Limb (tissue), 2 donors: ENCODE measurements around the gene C19orf73.
"Not testable (repeated sequence)": the region's sequence is repeated elsewhere in the genome, so short reads cannot be mapped to it uniquely, and the experiment has no call there.

Experiments
- DNase-seq, 2 donors: peaks; one replicate each; pipeline ENCODE4 v3.0.0-alpha.2; 2016; ENCODE audit errors: extremely low spot score in 2 of 2

Gene C19orf73

DNA sequence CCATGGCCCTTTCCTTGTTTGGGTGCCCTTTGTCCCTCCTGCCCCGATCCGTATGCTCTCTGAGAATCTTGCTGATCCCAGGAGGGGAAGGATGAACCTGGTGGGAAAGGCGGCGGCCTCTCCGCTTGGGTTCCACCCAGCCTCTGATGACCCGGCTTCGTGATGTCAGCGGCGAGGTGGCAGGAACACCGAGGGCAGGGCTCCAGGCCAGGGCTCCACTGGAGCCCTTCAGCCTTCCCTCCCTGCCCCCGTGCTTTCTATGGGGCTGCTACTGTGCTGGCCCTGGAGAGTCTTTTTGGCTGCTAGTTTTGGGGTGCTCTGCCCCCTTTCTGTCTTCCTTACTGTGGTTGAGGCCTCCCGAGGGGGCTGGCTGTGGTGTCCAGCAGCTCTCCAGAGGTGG is 16.6 kb downstream of the C19orf73 start:
- no peak for DNase-seq

DNA sequence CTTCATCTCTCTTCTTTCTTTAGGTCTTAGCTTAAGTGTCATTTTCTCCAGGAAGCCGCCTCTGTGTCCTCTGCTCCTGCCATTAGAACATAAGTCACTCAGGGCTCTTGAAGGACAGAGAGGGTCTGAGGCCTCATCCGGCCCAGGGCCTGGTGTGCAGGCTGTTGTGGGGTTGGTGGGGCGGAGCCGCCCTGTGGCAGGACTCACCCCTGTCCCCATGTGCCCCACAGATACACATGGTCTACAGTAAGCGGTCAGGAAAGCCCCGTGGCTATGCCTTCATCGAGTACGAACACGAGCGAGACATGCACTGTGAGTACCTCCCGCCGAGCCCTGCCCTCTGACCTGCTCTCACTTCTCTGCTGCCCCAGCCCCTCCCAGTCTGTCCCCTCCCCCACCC is 17.8 kb downstream of the C19orf73 start:
- DNase-seq = no peak

DNA sequence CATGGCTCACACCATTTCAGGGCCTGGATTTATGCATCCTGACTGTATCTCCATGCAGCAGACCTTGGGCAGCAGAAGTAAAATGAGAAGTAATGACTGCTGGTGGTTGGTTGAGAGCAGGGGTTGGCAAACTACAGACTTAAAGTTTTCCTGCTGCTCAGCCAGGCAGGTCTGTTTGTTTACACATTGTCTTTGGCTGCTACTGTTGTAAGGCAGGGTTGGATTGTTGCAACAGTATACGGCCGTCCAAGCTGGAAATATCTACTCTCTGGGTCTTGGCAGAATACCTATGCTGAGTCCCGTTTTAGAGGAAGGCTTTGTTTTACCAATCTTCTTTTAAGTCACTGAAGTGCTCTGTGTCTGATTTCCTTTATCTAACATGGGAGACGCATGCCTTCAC is 20.1 kb downstream of the C19orf73 start:
- DNase-seq = no peak

DNA sequence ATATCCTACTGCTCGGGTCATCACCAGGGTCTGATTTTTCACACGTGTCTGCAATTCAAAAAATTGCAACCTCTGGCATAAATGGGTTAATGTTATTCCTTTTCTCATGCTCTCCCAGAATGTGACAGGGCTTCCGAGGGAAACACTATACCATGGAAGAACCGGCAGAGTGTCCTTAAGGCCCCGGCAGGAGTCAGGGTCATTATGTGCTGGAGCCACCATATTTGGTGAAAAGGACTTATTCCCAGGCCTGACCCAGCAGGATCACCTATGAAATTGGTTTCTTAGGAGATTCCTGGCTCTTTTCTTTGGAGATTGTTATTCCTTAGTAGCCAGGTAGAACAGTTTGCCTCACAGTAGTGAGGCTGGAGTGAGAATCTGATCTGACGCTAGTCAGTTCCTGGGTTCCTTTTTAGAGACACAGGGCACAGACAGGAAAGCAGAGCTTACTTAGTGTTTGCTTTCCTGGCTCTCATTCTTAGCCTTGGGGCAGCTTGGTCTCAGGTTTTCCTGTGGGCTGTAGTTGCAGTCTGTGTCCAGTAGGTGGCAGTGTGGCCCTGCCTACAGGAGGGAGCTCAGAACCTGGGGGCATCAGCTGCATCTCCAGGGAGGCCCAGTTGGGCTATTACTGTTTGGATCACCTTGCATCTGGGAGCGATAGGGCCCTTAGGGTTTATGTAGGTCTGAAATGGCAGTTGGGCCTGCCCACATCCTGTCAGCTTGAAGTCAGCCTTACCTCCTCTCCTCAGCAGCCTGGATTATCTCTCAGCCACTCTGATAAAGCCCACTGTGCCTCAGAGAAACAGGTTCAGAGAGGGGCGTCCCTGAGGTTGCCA is 21.3 kb downstream of the C19orf73 start:
- DNase-seq = peak; percentile 70 to 80

DNA sequence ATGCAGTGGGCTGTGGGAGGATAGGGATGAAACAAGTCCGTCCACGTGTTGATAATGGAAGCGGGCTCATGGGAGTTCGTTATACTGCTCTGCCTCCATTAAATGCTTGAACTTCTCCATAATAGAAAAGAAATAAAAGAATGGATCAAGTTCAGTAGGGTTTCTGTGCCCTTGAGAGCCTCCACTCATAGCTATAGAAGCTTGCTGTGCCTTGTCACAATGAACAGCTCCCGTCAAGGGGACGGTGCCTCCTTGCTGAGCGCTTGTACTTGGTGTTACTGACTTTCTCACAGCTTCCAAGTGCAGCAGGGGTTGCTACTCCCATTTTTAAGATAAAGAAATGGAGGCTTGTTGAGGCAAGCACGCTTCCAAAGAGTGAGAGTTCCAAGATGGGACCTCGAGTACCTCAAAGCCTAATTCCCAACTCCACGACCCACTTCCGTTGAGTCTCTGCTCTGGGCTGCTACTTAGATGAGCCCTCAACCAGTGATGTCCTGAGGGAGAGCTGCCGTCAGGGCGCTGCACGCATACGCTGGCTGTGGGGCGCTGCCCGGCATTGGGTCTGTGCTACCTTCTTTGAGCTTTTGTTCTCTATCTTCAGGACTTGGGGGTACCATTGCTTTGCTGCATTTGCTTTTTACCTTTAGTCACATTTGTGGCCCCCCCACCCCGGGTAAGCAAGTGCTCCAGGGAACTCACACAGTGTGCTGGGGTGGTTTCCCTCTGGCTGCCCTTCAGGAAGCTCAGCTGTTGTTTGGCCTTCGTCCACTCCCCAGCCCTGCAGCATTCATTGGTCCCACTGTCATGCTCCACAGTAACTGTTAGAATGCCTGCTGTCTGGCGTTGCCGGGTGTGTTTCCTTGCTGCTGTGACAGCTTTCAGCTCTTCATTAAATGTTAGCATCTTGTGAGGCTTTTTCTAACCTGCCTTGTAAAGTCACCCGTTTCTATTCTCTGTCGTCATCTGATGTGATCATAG is 24.1 kb downstream of the C19orf73 start:
- no peak for DNase-seq

DNA sequence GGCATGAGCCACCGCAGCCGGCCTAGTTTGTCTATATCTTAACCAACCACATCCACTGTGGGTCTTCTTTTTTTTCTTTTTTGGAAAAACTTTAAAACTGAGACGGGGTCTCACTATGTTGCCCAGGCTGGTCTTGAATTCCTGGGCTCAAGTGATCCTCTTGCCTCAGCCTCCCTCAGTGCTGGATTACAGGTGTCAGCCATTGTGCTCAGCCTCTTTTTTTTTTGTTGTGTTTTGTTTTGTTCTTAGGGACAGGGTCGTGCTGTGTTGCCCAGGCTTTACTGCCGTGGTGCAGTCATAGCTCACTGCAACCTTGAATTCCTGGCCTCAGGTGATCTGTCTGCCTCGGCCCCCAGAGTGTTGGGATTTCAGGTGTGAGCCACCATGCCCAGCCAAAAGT is 26.3 kb downstream of the C19orf73 start:
- DNase-seq = no peak

DNA sequence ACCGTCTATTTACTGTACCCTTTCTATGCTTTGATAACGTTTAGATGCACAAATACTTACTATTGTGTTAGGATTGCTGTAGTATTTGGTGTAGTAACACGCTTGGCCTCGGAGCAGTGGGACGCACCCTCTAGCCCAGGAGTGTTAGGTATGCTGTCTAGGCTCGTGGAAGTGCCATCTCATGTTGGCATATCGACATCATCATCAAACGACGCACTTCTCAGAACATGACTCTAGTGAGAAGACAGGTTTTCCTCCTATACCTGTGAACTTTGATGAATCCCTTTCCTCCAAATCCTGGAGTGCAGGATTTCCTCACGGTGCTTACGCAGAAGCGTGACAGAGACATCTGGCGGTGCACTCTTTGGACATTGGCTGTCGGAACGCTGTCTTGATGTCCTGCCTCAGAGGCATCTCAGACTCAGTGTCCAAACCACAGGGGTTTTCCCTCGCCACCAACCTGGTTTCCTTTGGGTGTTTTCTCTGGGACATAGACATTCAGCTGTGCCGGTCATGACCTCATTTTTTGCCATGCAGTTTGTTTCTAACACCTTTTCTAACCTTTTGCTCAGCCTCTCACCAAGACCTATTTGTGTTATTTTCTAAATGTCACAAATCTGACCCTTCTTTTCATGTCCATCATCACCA is 27.4 kb downstream of the C19orf73 start:
- no peak for DNase-seq

DNA sequence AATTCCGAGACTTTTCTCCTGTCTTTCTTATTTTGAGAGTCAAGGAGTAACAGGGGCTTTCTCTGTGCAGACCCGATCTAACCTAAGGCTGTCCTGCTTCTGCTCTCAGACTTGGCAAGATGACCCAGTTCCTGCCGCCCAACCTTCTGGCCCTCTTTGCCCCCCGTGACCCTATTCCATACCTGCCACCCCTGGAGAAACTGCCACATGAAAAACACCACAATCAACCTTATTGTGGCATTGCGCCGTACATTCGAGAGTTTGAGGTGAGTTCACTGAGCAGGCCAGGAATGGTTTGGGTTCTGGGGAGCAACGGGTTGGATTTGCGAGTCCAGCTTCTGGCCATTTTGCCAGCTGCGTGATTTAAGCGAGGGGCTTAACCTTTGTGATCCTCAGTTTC is 32.6 kb downstream of the C19orf73 start:
- DNase-seq = no peak

DNA sequence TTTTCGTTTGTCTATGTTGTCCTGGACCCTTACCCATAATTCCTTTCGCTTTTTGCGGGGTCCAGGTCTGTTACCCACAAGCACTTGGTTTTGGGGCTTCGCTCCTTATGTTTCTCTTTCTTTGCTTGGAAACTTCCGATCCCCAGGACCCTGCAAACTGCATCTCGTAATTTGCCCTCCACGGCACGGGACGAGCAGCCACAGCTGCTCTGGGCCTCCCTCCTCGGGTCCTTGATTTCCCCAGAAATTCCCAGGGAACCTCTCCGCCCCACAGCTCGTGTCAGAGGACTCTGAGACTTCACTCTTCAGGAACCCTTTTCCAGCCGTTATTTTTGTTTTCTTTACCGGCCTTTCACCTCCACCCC is 33.1 kb downstream of the C19orf73 start:
- DNase-seq = no peak

DNA sequence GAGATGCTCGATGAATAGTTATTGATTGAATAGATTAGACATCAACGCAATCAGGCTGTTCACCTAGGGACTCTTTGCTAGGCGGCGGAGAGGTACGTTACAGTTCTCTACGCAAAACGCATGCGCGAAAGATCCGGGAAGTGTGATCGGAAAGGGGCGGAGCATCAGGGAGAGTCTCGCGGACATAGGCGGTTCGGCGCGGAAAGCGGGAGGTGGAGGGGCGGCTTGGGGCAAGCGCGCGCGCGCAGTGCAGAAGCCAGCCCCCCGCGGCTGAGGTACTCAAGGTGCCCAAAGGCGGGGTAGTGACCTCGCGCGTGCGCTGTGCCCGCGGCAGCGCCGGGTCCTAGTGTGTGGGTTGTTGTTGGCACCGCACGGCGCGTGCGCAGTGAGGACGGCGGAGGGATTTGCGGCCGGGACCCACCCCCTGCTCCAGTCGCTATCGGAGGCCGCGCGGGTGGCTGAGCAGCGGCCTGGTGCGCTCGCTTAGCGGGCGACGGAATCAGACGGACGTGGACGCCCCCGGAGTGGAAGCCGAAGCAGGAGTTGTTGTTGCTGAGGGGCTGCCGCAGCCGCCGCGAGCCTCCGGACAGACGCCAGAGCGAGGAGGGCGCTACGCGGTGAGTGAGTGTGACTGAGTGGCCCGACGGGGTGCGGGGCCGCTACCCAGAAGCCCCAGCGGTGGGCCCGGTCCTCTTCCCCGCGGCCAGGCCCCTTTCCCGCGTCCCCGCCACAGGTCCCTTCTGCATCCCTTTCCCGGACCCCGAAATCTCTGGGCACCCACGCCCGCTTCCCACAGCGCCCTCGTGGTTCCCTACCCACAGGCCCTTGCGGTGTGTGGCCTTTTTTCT is 33.7 kb downstream of the C19orf73 start, which contains the start of gene SNRNP70:
SNRNP70 (plus strand) TSS at position 432 of the 848 bp plus-strand sequence. CDS start 964 bp downstream, outside the sequence.
- DNase-seq = peak; percentile 100

DNA sequence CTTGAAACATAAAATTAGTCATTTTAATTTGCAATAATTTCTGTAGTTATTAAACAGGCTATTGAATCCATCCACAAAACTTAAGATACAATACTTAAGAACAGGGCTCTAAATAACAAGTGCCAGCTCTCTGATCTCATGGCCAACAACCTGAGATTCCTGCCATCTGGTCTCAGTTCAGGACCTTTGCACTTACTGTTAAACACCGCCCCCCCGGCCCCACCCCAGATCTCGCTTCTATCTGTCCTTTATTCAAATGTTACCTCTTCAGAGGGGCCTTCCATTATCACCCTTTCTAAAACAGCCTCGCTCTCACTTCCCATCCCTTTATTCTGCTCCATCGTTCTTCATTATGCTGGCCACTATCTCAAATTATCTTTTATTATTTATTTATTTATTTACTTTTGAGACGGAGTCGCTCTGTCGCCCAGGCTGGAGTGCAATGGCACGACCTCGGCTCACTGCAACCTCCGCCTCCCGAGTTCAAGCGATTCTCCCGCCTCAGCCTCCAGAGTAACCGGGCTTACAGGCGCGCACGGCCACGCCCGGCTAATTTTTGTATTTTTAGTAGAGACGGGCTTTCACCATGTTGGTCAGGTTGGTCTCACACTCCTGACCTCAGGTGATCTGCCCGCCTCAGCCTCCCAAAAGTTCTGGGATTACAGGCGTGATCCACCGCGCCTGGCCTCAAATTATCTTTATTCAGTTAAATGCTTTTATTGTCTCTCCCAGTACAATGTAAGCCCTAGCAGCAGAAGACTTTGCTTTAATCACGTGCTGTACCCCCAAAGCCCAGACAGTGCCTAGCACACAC is 34.5 kb downstream of the C19orf73 start:
- no peak for DNase-seq

DNA sequence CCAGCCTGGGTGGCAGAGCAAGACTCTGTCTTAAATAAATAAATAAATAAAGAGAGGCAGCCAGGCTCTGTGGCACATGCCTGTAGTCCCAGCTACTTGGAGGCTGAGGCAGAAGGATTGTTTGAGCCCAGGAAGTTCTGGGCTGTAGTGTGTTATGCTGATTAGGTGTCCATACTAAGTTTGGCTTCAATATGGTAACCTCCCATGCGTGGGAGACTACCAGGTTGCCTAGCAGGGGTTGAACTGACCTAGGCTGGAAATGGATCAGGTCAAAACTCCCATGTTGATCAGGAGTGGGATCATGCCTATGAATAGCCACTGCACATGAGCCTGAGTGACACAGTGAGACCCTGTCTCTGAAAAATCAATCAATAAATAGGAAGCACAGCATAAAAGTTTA is 37.7 kb downstream of the C19orf73 start:
- no peak for DNase-seq

DNA sequence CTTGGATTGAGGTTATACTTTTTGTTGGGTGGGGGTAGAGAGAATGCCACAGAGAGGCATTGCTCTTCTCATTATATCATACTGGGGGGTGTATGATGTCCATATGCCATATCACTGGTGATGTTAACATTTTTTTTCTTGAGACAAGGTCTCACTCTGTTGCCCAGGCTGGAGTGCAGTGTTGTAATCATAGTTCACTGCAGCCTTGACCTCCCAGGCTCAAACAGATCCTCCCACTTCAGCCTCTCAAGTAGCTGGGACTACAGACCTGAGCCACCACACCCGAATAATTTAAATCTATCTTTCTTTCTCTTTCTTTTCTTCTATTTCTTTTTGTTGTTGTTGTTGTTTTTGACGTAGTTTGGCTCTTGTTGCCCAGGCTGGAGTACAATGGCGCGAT is 38.6 kb downstream of the C19orf73 start:
- DNase-seq = no peak

DNA sequence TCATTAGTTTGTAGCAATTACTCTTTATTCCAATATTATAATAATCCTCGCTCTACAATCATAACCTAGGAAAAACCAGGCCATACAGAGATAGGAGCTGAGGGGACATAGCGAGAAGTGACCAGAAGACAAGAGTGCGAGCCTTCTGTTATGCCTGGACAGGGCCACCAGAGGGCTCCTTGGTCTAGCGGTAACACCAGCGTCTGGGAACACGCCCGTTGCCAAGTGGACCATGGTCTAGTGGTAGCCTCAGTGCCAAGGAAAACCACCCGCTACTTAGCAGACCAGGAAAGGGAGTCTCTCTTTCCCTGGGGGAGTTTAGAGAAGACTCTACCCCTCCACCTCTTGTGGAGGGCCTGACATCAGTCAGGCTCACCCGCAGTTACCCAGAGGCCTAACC is 44.1 kb downstream of the C19orf73 start:
- not testable (repeated sequence) for DNase-seq

DNA sequence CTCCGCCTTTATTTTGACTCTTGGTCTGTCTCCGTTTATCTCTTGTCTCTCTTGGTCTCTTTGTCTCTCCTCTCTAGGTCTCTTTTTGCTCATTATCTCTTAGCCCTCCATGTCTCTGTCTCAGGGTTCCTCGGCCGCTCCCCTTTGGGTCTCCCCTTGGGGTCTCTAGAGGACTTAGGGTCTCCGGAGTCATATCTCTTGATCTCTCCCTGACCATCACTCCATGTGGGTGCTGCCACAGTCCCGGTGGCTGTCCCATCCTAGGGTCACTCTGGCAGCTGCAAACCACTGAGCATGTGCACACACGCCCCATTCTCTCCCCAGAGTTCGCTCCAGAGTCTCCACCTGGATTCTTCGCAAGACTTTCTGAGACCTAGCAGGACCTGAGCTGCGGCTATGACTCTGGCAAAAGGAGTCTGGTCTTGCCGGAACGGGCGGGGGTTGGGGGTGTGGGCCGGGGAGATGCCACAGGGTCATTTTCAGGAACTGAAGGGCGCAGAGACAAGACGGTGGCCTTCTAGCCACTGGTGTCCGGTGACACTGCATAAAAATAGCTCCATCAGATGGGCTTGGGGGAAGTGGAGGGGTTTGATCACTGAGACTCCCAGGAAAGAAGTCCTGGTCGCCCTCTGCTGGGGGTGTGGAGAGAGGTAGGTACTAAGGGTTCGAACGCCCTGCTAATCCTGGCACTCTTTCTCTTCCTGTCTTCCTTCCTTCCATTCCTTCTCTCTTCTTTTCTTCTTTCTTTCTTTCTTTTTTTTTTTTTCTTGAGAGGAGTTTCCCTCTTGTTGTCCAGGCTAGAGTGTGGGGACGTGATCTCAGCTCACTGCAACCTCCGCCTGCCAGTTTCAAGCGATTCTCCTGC is 45.2 kb downstream of the C19orf73 start:
- no peak for DNase-seq

DNA sequence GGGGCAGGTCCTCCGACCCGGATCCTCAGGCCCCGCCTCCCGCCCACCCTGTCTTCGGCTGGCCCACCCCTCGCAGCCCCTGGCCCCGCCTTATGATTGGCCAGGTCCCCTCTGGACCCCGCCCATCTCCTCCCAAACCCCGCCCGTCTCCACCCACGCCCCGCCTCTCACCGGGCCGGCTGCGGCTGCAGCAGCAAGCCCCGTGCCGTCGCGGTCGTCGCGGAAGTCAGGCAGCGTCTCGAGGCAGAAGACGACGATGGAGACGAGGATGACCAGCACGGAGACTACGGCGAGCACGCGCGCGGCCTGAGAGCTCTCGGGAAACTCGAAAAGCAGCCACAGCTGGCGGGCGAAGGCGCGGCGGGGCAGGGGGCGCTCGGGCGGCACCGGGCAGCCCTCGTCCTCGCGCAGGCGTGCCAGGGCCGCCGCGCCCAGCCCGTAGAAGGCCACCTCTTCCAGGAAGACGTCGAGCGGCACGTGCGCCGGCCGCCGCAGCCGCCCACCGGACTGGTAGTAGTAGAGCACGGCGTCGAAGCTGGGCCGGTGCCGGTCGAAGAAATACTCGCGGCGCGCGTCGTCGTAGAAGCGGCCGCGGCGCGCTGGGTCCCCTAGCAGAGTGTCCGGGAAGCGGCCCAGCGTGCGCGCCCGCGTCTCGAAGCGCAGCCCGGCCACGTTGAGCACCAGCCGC is 46.9 kb downstream of the C19orf73 start:
- DNase-seq = peak in 1 of 2 donors; percentile 63

DNA sequence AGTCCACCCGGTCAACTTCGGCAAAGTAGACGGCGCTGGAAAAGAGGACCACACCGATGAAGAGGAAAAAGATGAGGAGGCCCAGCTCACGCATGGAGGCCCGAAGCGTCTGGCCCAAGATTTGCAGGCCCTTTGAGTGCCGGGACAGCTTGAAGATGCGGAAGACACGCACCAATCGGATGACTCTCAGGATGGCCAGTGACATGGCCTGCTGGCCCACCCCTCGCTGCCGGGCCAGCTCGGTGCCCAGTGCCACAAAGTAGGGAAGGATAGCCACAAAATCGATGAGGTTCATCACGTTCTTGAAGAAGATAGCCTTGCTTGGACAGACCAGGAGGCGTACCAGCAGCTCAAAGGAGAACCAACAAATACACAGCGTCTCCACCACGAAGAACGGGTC is 48.5 kb downstream of the C19orf73 start:
- no peak for DNase-seq

DNA sequence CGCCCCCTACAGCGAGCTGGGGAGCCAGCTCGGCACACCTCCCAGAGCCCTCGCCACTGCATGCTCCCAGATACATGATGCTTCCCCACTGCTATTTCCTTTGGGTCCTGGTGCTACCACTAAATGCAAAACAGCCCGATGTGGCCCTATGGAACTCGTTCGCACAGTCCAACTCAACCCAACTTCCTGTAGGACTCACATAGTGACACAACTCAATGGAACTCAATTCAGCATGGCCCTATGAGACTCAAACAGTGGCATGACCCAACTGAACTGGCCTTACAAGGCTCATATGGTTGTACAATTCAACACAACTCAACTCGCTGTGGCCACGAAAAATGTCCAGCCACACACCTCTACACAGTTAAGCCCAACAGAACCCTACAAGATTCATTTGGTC is 49.9 kb downstream of the C19orf73 start:
- no peak for DNase-seq
